OCI-M1 (cell line): Measurements from ENCODE around the gene MAFG.

Experiments used
- DNase-seq: peaks from one replicate; lab custom pipeline; 2025; lab: John Stamatoyannopoulos, UW

MAFG gene

GRCh38 chr17:81898029-81898866 is 29.3 kb downstream of the MAFG start:
- no peak for DNase-seq

- DNase-seq = no peak
Measured at GRCh38 chr17:81895400-81895799, 32.1 kb downstream of the MAFG start.

GRCh38 chr17:81891303-81891552 is 36.3 kb downstream of the MAFG start:
- DNase-seq = no peak

GRCh38 chr17:81890447-81891302 is 36.9 kb downstream of the MAFG start:
- DNase-seq = peak; percentile 34

- DNase-seq = no peak
Measured at GRCh38 chr17:81889602-81890001, 37.9 kb downstream of the MAFG start.

- DNase-seq = no peak
Measured at GRCh38 chr17:81888988-81889595, 38.4 kb downstream of the MAFG start.

GRCh38 chr17:81888105-81888987 is 39.2 kb downstream of the MAFG start:
- no peak for DNase-seq

- DNase-seq = no peak
Measured at GRCh38 chr17:81885869-81886548, 41.5 kb downstream of the MAFG start.

- no peak for DNase-seq
Measured at GRCh38 chr17:81885454-81885853, 42.1 kb downstream of the MAFG start.

GRCh38 chr17:81884968-81885367 is 42.6 kb downstream of the MAFG start:
- DNase-seq = no peak

- no peak for DNase-seq
Measured at GRCh38 chr17:81884520-81884919, 43.0 kb downstream of the MAFG start.

- no peak for DNase-seq
Measured at GRCh38 chr17:81879121-81879520, 48.4 kb downstream of the MAFG start.

- DNase-seq = no peak
Measured at GRCh38 chr17:81878294-81878693, 49.2 kb downstream of the MAFG start.

- no peak for DNase-seq
Measured at GRCh38 chr17:81877569-81877968, 50.0 kb downstream of the MAFG start.

- DNase-seq = peak; percentile 92
Measured at GRCh38 chr17:81871387-81872230, 55.9 kb downstream of the MAFG start.

- no peak for DNase-seq
Measured at GRCh38 chr17:81870981-81871386, 56.6 kb downstream of the MAFG start, which contains the start of gene ARHGDIA. TSS of gene ARHGDIA (minus strand) at chr17:81871337. CDS start at chr17:81869930, 1,407 bp downstream.

GRCh38 chr17:81870131-81870980 is 57.2 kb downstream of the MAFG start:
- DNase-seq = peak; percentile 67

- DNase-seq = no peak
Measured at GRCh38 chr17:81869221-81870130, 58.1 kb downstream of the MAFG start.
